K562 (cell line): ENCODE results near the gene ARHGEF16. TPM values are rescaled to one million over a fixed set of nuclear protein-coding genes. Genes with fewer than 3 reads are reported as not detected.
A peak's percentile ranks its signal among the peaks of the same experiment; 100 is the strongest.

Source experiments
- ATAC-seq: fragments of 200-7000 bp; cut with Tn5 transposase; 3 replicates; pipeline ENCODE4 v1.9.1; 2020; ENCODE audit warnings: moderate library complexity
- BruUV-seq: library from RNA; stranded (reverse); fragments of 400-500 nt; replicated peaks from 2 replicates; lab custom pipeline; 2021; lab: Mats Ljungman, UMichigan
- CTCF ChIA-PET: fragments of 300-600 bp; formaldehyde crosslinking; extraction: SDS; loops from one replicate; lab custom pipeline; 2021; ENCODE audit warnings: low intra/inter-chr PET ratio; lab: Yijun Ruan, JAX
- POLR2A ChIA-PET: fragments of 300-600, 350-650 bp; sonication (Branson Sonifier 250); formaldehyde crosslinking; extraction: SDS; loops from one replicate; lab custom pipeline; 2021; ENCODE audit warnings: antibody characterized with exemption, inconsistent platforms; lab: Yijun Ruan, JAX
- DNase-seq, 4 experiments: peaks; one replicate each; pipeline versions ENCODE4 v3.0.0 to v3.0.0-alpha.2; 2011 to 2018; ENCODE audit warnings: low spot score in 3 of 4, mixed read lengths in 3 of 4; ENCODE audit errors: extremely low read depth in 1 of 4
- FAIRE-seq: peaks from 2 replicates; lab custom pipeline; 2011; peaks lifted over from hg19 to GRCh38; lab: Jason Lieb, UNC
- H2AFZ ChIP-seq: 2 replicates; pipeline ENCODE4 v1.6.0; 2011; ENCODE audit warnings: low read depth, low read length, control low read depth, inconsistent platforms
- H3K27ac ChIP-seq: fragments of 200-600 bp; 3 replicates; pipeline ENCODE4 v1.8.0; 2011; ENCODE audit warnings: low read depth, mild to moderate bottlenecking, control low read depth, inconsistent platforms, low read length, moderate library complexity, mixed read lengths; ENCODE audit errors: extremely low read depth
- H3K27me3 ChIP-seq, 2 experiments: fragments of 300-600 bp in 1 of 2; 2 replicates in 1 of 2; 3 replicates in 1 of 2; pipeline versions ENCODE4 v1.6.0 to v1.8.0; 2011; ENCODE audit warnings: inconsistent platforms in 2 of 2, low read length in 2 of 2, mild to moderate bottlenecking in 1 of 2, mixed read lengths in 1 of 2, moderate library complexity in 1 of 2; ENCODE audit not compliant: control insufficient read depth in 2 of 2, insufficient read depth in 2 of 2
- H3K36me3 ChIP-seq: fragments of 300-600 bp; 3 replicates; pipeline ENCODE4 v1.8.0; 2011; ENCODE audit warnings: mild to moderate bottlenecking, low read length, inconsistent platforms; ENCODE audit not compliant: control insufficient read depth, insufficient read depth
- H3K4me1 ChIP-seq, 2 experiments: fragments of 200-600 bp in 1 of 2; replicated peaks in 1 of 2; 2 replicates in 1 of 2; 3 replicates in 1 of 2; pipeline versions ENCODE4 v1.5.1 to v1.8.0; 2011; ENCODE audit warnings: inconsistent platforms in 2 of 2, low read length in 2 of 2, mild to moderate bottlenecking in 1 of 2, mixed read lengths in 1 of 2, moderate library complexity in 1 of 2; ENCODE audit not compliant: control insufficient read depth in 2 of 2, insufficient read depth in 2 of 2
- H3K4me2 ChIP-seq: 2 replicates; pipeline ENCODE4 v1.6.1; 2011; ENCODE audit warnings: low read length, control low read depth, inconsistent platforms, mixed read lengths; ENCODE audit not compliant: insufficient read depth
- H3K4me3 ChIP-seq: fragments of 200-600 bp; sonication (generic), shearing (Covaris generic); 2 replicates; pipeline ENCODE4 v1.5.1; 2016; ENCODE audit warnings: control low read depth, inconsistent platforms
- H3K79me2 ChIP-seq: fragments of 200-600 bp; 3 replicates; pipeline ENCODE4 v1.8.0; 2011; ENCODE audit warnings: low read length, inconsistent platforms; ENCODE audit not compliant: control insufficient read depth, insufficient read depth
- H3K9ac ChIP-seq, 2 experiments: 2 replicates each; pipeline versions ENCODE4 v1.6.0 to v1.6.1; 2011; ENCODE audit warnings: low read depth in 2 of 2, low read length in 2 of 2, control low read depth in 1 of 2, inconsistent platforms in 1 of 2, mild to moderate bottlenecking in 1 of 2, mixed read lengths in 1 of 2; ENCODE audit not compliant: insufficient read depth in 1 of 2
- H3K9me1 ChIP-seq: one replicate; pipeline ENCODE4 v1.6.0; 2011; ENCODE audit warnings: inconsistent platforms, mild to moderate bottlenecking, low read length, moderate library complexity; ENCODE audit not compliant: control insufficient read depth, insufficient read depth
- H3K9me3 ChIP-seq: replicated peaks from 2 replicates; pipeline ENCODE4 v1.5.1; 2011; ENCODE audit warnings: low read depth, low read length, inconsistent platforms; ENCODE audit not compliant: control insufficient read depth, insufficient read depth
- H4K20me1 ChIP-seq: replicated peaks from 2 replicates; pipeline ENCODE4 v1.6.1; 2011; ENCODE audit warnings: low read length, inconsistent platforms, mixed read lengths; ENCODE audit not compliant: control insufficient read depth, insufficient read depth
- CXXC5 ChIP-seq: fragments of 250-450 bp; sonication (Bioruptor Pico); IDR thresholded peaks from 2 replicates; pipeline ENCODE4 v1.8.0; 2022; ENCODE audit warnings: inconsistent platforms, mild to moderate bottlenecking, moderate library complexity
- GABPB2 ChIP-seq: fragments of 250-450 bp; sonication (Bioruptor Pico); conservative IDR thresholded peaks from 2 replicates; pipeline ENCODE4 v1.5.1; 2021; ENCODE audit warnings: mild to moderate bottlenecking
- HNRNPK ChIP-seq: fragments of 200-400 bp; formaldehyde crosslinking; IDR thresholded peaks from one replicate; pipeline ENCODE4 v1.6.1; 2018; ENCODE audit warnings: mild to moderate bottlenecking, low read depth, low read length; ENCODE audit not compliant: poor library complexity, severe bottlenecking
- HNRNPUL1 ChIP-seq: fragments of 200-400 bp; formaldehyde crosslinking; IDR thresholded peaks from 2 replicates; pipeline ENCODE4 v1.6.1; 2017; ENCODE audit warnings: low read length
- MAX ChIP-seq: sonication (generic); formaldehyde crosslinking; IDR thresholded peaks from 2 replicates; pipeline ENCODE4 v1.9.0; 2022; ENCODE audit warnings: mild to moderate bottlenecking, missing genetic modification reagents
- SMAD2 ChIP-seq: fragments of 150-350 bp; IDR thresholded peaks from 2 replicates; pipeline ENCODE4 v1.6.1; 2014; ENCODE audit warnings: low read depth, mild to moderate bottlenecking, low read length
- TAF15 ChIP-seq: fragments of 200-400 bp; formaldehyde crosslinking; IDR thresholded peaks from 2 replicates; pipeline ENCODE4 v1.6.1; 2017; ENCODE audit warnings: mild to moderate bottlenecking, low read depth, low read length, moderate library complexity
- TSHZ1 ChIP-seq: fragments of 250-450 bp; sonication (Bioruptor Pico); IDR thresholded peaks from 2 replicates; pipeline ENCODE4 v1.4.0; 2020; ENCODE audit warnings: mild to moderate bottlenecking, moderate library complexity
- U2AF1 ChIP-seq: fragments of 200-400 bp; formaldehyde crosslinking; optimal IDR thresholded peaks from 2 replicates; pipeline ENCODE3; 2017; ENCODE audit warnings: mild to moderate bottlenecking, low read depth, low read length, moderate library complexity
- ZBTB12 ChIP-seq: fragments of 250-450 bp; sonication (Bioruptor Pico); IDR thresholded peaks from 2 replicates; pipeline ENCODE4 v1.4.0; 2020
- ZNF24 ChIP-seq: fragments of 450-650 bp; IDR thresholded peaks from 2 replicates; pipeline ENCODE4 v1.6.1; 2016
- WGBS: fragments of 100-300 bp; shearing (Covaris generic); methylation state at CpG from one replicate; pipeline ENCODE4 v1.1.6; 2016; ENCODE audit warnings: low coverage, mixed read lengths; ENCODE audit not compliant: insufficient coverage; ENCODE audit errors: missing lambda C conversion rate; 5-methylcytosine and 5-hydroxymethylcytosine counted together
- in situ Hi-C: fragments of 300-500 bp; cut with MboI; formaldehyde crosslinking; loops from 4 replicates; pipeline ENCODE4 v1.15.0; 2018; ENCODE audit warnings: inconsistent platforms, mixed read lengths
- intact Hi-C: fragments of 100-400 bp; cut with micrococcal nuclease; formaldehyde crosslinking; loops from 2 replicates; pipeline ENCODE4 v1.14.2; 2022
- polyA plus RNA-seq, 8 experiments: library from polyadenylated mRNA; depleted of rRNA in 4 of 8; stranded (reverse) in 5 of 8; unstranded in 3 of 8; fragments of >200 nt; fragmentation: Nextera tagmentation in 2 of 8; fragmentation: Illumina TruSeq in 1 of 8; extraction: Ambion mirVana in 2 of 8; extraction: Trizol in 1 of 8; gene quantifications; 2 replicates each; pipeline versions ENCODE4 v1.2.1 to v1.2.3, GENCODE V29; 2011 to 2014; ENCODE audit warnings: inconsistent platforms in 1 of 8, missing spikeins in 1 of 8
- total RNA-seq, 7 experiments: library from RNA; depleted of rRNA in 6 of 7; stranded (reverse); fragments of >200 nt in 6 of 7; fragmentation: Illumina TruSeq in 2 of 7; extraction: Trizol in 2 of 7; gene quantifications; 2 replicates each; pipeline versions ENCODE4 v1.2.1 to v1.2.3, GENCODE V29; 2011 to 2021; ENCODE audit warnings: low replicate concordance in 1 of 7

ARHGEF16 gene
- total and polyA plus RNA-seq, 9 of the 15 experiments (the other 6 are each of a cell fraction or from before 2014, with no cell fraction given): 0.15 to 1.2 (median 0.49) TPM; not detected in 2

GRCh38 chr1:3444298-3444697, 10.2 kb upstream of the ARHGEF16 start:
- Histone ChIP-seq H2AFZ (no peak overlapping the region), H3K27me3 (peaks cover 23 to 47% of the 10 kb centered on the region in 2 experiments; a peak in 4 of 5 replicates), H3K9me1 (no peaks in the 10 kb centered on the region), H3K79me2 (no peaks in the 10 kb centered on the region), H3K4me1 (no peaks in the 10 kb centered on the region), H3K4me3 (no peak overlapping the region), H3K9ac (no peak overlapping the region), H3K27ac (no peak overlapping the region), H3K36me3 (no peaks in the 10 kb centered on the region), H3K9me3 (no peaks in the 10 kb centered on the region), H3K4me2 (no peak overlapping the region), H4K20me1 (peaks cover 3% of the 10 kb centered on the region; the same call in 1 of the 2 replicates)
- intact Hi-C loops: no loop called here
- FAIRE-seq: no peak
- no TSS peak for BruUV-seq
- TF ChIP-seq CXXC5 (CRISPR knock-in tag): no peak
- TF ChIP-seq MAX (CRISPR knock-in tag): peak; percentile 30; the same call in 1 of the 2 replicates
- no peak for TF ChIP-seq SMAD2
- no peak for ATAC-seq
- DNase-seq: no peak
- ChIA-PET CTCF (no interaction called here), POLR2A (interaction anchor here (0.7 kb wide), 1 partner anchor 111 kb away, joined by 3 read pairs; no protein-coding TSS in a partner anchor)
- under 1% methylated on average over 18 of the region's 18 CpGs for WGBS
- in situ Hi-C loops: loop anchor here (5.0 kb wide), 1 partner anchor 178 kb away; no protein-coding TSS in a partner anchor

- FAIRE-seq (no peak), ATAC-seq (no peak), DNase-seq (no peak)
- no peak overlapping the region for H3K4me2 ChIP-seq
- no peak overlapping the region for H3K4me3 ChIP-seq
- H3K4me1 ChIP-seq: no peaks in the 10 kb centered on the region
- no peaks in the 10 kb centered on the region for H3K36me3 ChIP-seq
- intact Hi-C loops: no loop called here
- H2AFZ ChIP-seq: no peak overlapping the region
- in situ Hi-C loops: loop anchor here (5.0 kb wide), 2 partner anchors 38 to 178 kb away; no protein-coding TSS in a partner anchor
- WGBS: 0% methylated on average over 10 of the region's 10 CpGs
- H3K27ac ChIP-seq: no peak overlapping the region
- H3K9me3 ChIP-seq: no peaks in the 10 kb centered on the region
- no TSS peak for BruUV-seq
- ChIA-PET POLR2A (interaction anchor here (0.7 kb wide), 1 partner anchor 111 kb away, joined by 3 read pairs; no protein-coding TSS in a partner anchor), CTCF (no interaction called here)
- H4K20me1 ChIP-seq: peaks cover 3% of the 10 kb centered on the region; the same call in 1 of the 2 replicates
- no peaks in the 10 kb centered on the region for H3K79me2 ChIP-seq
- H3K27me3 ChIP-seq: peaks cover 23 to 47% of the 10 kb centered on the region in 2 experiments; a peak in 4 of 5 replicates
- no peaks in the 10 kb centered on the region for H3K9me1 ChIP-seq
- H3K9ac ChIP-seq: no peak overlapping the region
- TF ChIP-seq HNRNPK (no peak), TAF15 (no peak), TSHZ1 (CRISPR knock-in tag) (no peak), GABPB2 (no peak), HNRNPUL1 (no peak), ZBTB12 (CRISPR knock-in tag) (no peak), ZNF24 (no peak), U2AF1 (no peak), SMAD2 (no peak)
Observed at GRCh38 chr1:3444736-3445135, 9.7 kb upstream of the ARHGEF16 start.
